ENCODE measurements around the gene OMP.
"Not testable (repeated sequence)": the region's sequence is repeated elsewhere in the genome, so short reads cannot be mapped to it uniquely, and the experiment has no call there.

The OMP gene, protein sequence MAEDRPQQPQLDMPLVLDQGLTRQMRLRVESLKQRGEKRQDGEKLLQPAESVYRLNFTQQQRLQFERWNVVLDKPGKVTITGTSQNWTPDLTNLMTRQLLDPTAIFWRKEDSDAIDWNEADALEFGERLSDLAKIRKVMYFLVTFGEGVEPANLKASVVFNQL

DNA sequence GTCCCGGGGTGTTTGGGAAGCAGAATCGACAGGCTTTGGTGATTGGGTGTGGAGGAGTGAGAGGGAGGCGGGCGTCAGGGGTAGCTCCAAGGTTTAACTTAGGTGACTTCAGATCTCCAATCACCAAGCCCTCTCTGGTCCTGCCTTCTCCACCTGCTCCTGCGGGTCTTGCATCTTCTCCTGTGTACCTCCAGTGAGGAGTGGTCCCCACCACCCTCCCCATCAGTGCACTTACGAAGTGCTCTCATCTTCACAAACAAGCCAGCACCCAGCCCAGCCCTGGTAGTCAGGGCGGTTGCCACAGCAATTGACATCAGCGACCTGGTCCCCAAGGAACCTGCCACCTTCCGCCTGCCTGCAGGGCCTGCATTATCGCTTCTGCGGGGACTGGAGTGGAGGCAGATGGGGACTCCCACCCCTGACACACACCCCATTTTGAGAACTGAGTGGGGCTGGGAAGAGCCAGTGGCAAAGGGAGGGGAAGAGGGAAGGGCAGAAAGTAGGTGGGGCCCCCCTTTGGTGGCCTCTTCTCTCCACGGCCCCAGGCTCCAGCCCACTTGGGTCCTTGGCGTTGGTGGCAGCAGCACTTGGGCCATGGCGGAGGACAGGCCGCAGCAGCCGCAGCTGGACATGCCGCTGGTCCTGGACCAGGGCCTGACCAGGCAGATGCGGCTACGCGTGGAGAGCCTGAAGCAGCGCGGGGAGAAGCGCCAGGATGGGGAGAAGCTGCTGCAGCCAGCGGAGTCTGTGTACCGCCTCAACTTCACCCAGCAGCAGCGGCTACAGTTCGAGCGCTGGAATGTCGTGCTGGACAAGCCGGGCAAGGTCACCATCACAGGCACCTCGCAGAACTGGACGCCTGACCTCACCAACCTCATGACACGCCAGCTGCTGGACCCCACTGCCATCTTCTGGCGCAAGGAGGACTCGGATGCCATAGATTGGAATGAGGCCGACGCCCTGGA is at the start of gene OMP:
Gene OMP (plus strand): TSS at position 595 of the 965 bp plus-strand sequence. CDS start 0 bp downstream, at position 595.
- DNase-seq (ENCODE audit: low read depth, low spot score): no peak

DNA sequence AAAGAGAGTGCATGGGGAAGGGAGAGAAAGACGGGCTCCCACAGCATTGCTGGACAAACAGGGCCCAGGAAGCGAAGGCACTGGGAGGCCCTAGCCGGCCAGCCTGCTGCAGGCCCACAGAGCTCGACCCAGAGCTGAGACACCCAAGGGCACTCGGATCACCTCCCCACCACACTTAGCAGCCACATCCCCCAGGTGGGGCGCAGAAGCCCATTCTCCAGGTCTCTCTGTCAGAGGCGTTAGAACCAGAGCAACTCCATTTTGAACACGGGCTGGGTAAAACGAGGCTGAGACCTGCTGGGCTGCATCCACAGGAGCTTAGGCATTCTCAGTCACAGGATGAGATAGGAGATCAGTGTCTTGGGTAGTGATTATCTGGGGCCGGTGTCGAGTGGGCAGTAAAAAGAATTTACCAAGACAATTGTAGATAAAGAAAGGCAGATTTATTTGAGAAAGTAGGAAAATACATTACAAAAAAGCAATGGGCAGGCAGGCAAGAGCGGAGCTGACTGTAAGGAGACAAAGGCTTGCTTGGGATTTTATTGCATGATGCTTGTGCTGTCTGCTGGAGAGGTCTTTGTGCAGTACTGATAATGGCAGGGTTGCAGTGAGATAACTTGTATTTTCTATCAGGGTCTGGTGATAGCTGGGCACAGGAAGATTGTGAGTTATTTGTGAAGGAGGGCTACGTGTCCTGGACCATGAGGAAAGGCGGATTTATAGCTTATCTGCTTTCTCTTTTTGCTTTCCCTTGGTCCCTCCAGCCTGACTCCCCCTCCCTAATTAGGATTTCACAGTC is 49.2 kb upstream of the OMP start:
- DNase-seq (ENCODE audit: low read depth, low spot score): no peak

DNA sequence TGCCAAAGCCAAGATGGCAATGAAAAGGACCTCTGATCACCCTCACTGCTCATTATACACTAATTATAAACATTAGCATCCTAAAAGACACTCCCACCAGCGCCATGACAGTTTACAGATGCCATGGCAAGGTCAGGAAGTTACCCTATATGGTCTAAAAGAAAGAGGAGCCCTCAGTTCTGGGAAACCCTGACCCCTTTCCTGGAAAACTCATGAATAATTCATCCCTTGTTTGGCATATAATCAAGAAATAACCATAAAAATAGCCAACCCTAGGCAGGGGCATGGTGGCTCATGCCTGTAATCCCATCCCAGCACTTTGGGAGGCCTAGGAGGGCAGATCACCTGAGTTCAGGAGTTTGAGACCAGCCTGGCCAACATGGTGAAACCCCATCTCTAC is 48.6 kb upstream of the OMP start:
- no peak for DNase-seq (ENCODE audit: low read depth, low spot score)

DNA sequence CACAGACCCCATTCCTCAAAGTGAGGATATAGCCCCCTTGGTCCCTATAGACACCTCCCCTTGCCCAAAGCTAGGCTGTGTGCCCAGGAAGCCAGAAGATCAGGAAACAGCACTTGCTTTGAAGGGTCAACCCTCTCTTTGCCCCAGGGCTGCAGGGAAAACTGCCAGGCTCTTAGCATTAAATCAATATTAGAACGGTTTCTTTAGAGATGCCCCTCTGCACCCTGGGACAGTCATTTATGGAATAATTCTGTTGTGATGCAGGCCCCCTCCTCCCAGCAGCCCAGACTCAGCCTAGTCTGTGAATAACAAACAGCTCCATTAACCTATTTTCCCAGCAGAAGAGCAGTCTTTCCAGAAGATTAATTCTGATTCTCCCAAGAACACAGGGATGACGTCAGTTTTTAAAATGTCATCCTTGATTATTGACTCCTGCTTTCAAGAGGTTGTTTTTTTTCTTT is 47.5 kb upstream of the OMP start:
- no peak for DNase-seq (ENCODE audit: low read depth, low spot score)

DNA sequence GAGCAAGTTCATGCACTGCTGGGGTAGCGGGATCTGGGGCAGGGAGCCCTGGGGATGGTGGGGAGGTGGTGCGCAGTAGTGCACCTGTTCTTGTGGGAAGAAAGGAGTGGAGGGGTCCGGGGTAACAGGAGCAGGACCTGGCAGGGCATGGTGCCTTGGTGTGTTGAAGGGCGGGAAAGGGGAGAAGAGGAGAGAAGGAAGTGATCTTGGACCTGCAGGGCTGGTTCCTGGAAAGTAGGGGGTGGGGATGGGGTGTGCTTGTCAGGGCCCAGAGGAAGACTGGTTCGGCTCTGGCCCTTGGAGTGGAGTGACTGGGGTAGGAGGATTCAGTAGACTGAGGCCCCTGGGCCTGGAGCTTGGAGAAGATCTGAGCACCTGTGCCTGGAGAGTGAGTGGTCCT is 46.7 kb upstream of the OMP start:
- no peak for DNase-seq (ENCODE audit: low read depth, low spot score)

DNA sequence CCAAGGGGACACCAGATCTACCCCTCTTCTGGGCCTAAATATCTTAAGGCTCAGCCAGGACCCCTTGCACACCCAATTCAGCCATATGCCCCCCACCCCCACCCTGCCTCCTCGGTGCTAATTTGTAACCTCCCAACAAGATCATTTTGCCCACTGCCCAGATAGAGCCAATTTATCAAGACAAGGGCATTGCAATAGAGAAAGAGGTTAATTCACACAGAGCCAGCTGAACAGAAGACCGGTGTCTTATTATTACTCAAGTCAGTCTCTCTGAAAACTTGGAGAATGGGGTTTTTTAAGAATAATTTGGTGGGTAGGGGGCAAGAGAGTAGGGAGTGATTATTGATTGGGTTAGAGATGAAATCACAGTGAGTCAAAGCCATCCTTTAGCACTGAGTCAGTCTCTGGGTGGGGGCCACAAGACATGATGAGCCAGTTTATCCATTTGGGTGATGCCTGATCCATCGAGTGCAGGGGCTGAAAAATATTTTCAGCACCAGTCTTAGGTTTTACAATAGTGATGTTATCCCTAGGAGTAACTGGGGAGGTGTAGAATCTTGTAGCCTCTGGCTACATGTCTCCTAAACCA is 45.7 kb upstream of the OMP start:
- DNase-seq (ENCODE audit: low read depth, low spot score): no peak

DNA sequence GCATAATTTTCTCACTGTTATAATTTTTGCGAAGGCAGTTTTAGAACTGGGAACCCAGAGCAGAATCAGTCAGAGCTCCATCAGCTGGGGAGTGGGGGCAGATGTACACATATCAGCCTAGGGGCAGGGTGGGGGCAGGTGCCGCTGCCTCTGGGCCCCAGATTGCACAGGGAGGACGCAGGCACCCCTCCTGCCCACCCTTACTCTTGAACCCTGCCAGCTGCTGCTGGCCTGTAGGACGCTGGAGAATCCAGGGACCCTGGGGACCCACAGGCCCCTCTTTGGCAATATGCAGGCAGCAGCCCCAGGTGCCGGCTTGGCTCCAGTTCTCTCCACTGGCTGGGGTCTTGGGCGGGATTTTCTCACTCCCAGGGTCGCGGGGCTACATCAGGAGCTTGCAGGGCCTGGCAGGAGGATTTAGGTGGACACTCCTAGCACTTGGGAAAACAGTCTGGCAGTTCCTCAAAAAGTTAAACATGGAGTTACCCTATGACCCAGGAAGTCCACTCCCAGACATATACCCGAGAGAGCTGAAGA is 44.6 kb upstream of the OMP start:
- DNase-seq (ENCODE audit: low read depth, low spot score): no peak

DNA sequence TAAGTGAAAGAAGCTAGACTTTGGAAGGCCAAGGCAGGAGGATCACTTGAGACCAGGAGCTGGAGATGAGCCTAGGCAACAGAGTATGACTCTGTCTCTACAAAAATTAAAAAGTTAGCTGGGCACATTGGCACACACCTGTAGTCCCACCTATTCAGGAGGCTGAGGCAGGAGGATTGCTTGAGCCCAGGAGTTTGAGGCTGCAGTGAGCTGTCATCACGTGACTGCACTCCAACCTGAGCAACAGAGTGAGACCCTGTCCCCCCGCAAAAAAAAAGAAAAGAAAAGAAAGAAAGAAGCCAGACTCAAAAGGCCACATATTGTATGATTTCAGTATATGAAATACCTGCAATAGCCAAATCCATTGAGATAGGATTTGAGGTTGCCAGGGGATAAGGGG is 43.7 kb upstream of the OMP start:
- no peak for DNase-seq (ENCODE audit: low read depth, low spot score)

DNA sequence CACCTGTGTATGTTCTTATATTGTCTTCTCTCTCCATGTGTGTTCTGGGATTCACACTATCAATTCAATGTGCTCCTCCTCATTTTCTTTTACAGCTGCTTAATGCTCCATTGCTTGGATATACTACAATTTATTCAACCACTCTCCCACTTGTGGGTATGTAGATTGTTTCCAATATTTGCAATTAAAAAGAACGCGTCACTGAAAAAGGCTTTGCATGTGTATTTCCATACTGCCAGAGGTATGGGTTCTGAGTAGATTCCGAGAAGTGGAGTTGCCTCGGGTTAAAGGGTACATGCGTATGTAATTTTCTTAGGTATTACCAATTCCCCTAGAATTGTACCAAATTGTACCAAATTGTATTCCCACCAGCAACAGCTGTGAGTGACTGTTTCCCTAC is 42.8 kb upstream of the OMP start:
- DNase-seq (ENCODE audit: low read depth, low spot score): no peak

DNA sequence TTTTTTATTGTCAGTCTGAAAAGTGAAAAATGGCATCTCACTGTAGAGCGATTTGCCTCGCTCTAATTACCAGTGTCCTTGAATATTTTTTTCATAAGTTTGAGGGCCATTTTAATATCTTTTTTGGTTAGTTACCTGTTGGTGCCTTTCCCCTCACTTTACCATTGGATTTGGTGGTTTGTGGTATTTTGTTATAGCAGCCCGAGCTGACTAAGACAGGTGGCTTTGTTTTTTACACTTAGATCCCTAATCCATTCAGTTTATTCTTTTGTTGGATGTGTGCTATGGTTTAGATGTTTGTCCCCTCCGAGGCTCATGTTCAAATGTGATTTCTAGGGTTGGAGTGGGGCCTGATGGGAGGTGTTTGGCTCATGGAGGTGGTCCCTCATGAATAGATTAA is 42.4 kb upstream of the OMP start:
- DNase-seq (ENCODE audit: low read depth, low spot score): no peak

DNA sequence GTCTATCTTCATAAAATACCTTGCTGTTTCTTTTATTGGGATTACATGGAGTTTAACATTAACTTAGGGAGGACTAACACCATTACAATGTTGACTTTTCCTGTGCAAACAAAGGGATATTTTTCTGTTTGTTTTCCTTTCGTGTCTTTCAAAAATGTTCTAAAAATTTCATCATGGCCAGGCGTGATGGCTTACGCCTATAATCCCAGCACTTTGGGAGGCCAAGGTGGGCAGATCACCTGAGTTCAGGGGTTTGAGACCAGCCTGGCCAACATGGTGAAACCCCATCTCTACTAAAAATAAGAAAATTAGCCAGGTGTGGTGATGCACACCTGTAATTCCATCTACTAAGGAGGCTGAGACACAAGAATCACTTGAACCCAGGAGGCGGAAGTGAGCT is 41.4 kb upstream of the OMP start:
- DNase-seq (ENCODE audit: low read depth, low spot score): not testable (repeated sequence)

DNA sequence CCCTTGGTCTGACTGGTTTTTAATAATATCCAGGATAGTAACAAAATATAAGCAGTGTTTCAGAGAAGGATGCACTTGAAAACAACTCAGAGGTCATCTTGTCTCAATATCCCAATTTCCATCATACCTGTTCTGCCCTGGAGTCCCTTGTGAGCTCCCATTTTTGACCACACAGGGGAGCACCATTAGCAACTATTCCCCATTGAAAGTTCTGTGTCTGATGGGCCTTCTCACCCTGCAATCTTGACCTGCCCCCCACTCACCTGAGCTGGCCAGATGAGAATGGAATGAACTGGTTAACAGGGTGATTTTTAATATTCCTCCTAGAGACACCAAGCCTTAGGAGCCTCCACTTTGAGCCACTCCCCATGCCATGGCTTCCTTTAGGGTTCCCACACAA is 39.7 kb upstream of the OMP start:
- no peak for DNase-seq (ENCODE audit: low read depth, low spot score)

DNA sequence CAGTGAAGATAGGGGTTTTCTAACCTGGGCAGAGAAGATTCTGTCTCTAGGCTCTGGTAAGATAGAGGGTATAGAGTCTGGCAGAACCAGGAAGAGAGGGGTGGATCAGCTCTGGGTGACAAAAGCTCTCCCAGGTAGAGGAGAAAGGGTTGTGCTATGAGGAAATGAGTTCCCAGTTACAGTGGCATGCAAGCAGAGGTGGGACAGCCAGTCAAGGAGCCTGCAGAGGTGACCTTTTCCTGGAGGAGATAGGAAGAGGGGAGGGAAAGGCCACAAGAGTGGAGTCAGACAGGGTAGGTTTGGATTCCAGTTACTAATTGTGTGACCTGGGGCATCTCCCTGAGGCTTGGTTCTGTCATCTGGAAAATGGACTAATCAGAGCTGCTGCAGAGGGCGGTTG is 39.2 kb upstream of the OMP start:
- no peak for DNase-seq (ENCODE audit: low read depth, low spot score)

DNA sequence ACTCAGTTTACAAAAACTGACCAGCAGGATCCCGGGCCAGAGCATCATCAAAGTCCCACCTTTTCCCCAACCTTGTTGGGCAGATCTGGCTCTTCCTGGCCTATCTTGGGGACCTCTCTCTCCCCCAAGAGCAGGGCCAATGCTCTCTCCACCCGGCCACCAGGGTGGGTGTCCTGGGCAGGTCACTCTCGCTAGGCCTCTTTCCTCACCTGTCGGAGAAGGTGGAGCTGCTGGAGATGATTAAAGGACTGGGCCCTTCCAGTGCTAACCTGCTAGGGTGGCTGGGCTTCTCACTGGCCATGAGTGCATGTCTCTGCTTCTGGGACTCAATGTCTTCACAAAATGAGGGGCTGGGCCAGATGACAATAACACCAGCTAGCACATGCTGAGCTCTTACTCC is 38.8 kb upstream of the OMP start:
- no peak for DNase-seq (ENCODE audit: low read depth, low spot score)

DNA sequence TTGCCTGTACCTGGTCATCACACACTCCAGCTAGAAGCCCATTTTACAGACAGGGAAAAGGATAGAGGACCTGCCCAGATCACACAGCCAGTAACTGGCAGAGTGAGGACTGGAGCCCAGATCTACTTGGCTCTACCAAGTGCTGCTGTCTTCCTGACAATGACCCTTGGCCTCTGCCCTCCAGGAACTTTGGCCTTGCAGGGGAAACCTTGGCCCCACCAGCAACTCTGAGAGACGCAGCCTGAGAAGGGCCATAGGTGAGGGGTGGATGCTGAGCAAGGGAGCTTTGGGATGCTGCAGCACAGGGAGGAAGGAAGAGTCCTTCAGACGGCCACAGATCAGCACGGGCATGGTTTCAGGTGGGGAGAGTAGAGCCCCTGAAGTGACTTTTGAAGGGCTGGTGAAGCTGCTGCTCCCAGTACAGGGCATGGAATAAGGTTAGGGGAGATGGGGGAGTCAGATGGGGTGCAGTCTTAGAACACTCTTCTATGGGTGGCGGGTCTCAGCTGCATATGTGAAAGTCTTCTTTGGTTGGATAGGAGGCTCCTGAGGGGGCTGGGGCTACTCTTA is 37.9 kb upstream of the OMP start:
- no peak for DNase-seq (ENCODE audit: low read depth, low spot score)

DNA sequence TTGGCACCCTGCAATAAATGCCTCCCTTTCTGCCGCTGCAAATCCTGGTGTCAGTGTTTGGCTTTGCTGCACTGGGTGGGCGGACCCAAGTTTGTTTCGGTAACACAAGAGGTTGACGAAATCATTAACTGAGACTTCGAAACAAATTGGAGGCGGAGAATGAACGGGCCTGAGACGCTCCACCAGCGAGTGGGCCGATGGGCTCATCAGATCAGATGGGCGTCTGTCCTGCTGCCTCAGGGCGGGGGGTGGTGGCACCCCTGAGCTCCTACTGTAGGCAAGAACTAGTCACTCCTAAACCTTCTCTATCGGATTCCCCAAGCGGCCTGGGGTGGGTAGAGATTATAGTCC is 36.8 kb upstream of the OMP start:
- no peak for DNase-seq (ENCODE audit: low read depth, low spot score)

DNA sequence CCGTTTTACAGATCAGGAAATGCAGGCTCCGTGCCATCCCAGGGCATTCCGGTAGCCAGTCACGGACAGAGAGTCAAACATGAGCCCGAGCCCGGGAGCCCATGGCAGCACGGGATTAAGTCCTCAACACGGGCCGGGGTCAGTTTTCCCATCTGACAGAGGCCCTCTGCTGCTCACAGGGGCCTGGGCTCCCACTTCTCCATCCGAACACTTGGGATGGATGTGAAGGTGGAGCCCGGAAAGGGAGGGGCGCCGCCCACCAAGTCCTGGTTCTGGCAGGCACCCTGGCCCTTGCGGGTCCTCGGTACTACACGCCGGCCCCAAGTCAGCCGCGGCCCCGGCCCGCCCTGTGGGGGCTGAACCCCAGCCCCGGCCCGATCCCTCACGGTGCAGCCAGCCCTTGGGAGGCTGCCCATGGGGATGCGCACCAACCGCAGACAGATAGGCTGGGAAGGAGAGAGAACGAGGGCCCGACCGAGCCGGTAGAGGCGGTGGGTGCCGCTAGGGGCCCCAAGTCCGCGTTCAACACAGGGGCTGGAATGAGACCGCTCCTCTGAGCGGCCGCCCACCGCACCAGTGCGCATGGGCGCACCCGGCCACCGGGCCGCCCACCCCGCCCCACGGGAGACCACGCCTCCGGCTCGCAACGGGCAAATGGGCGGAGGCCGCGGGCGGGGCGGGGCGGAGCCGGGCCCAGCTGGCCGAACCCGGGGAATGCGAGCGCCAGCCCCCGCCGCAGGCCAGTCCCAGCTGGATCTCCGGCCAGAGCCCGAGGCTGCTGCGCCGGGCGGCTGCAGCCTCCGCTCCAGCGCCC is 36.2 kb upstream of the OMP start, which contains the start of gene CAPN5:
Gene CAPN5 (plus strand): TSS at position 743 of the 814 bp plus-strand sequence. CDS start 17,916 bp downstream, outside the sequence.
- peak; percentile 97 for DNase-seq (ENCODE audit: low read depth, low spot score)

DNA sequence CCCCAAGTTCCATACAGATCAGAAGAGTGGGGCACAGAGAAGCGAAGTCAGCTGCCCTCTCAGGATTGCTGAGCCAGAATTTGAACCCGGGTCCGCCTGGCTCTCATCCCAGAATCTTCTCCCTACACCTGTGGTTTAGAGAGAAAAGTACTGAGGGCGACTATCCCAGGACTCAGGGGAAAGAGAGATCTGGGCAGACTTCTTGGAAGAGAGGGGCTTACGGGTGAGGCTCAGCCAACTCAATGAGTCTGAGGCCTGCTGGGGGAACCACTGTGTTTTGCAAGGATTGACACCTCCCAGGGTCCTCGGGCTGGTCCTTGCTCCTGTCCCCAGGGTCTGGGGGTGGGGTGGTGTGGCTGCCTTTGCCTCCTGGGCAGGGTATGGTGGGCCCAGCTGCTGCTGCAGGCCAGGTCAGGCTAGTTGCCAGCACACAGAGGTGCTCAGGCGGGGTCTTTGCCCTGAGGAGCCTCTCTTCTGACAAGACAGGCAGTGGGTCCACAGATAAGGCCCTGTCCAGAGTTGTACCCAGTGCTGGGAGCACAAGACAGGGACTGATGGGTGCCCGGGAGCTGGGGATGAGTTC is 34.7 kb upstream of the OMP start:
- DNase-seq (ENCODE audit: low read depth, low spot score): no peak

DNA sequence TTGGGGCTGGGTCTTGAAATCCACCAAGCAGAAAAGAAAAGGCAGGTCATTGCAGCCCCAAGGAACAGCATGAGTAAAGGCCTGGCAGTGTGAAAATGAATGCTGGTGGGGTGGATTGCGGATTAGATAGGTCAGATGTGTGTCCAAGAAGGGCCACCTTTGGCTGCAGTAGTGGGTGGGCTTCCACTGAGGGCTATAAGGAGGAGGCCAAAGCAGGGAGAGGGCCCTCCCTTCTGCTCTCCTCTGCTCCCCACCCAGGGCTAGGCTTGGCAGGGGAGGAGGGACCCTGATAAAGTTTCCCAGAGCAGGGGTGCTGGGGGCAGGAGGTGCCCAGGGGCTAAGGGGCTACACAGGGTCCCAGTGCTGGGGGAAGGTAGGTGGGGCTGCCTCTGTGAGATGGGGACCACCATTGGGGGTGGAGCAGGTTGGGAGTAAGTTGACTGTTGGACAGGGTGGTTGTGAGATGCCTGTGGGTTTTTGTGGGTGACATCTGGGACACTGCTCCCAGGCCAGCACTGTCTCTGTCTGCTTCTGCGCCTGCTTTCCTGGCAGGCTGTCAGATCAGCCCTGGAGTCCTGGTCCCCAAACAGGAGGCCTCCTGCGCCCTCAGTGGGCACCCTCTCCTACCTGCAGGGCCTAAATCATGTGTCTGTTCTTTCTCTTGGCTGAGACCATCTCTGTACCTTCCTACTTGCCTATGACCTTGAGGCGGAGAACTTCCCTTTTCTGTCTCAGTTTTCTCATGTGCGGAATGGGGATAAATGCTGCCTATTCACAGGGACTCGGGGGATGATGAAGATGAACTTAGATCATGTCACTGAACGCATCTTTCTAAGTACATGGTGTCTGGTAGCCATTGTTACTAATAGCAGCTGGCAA is 33.9 kb upstream of the OMP start:
- no peak for DNase-seq (ENCODE audit: low read depth, low spot score)

Data from ELF-1 (cell line).